H54 (cell line): ENCODE measurements around the gene SPAG6.

Experiments
- DNase-seq: peaks from one replicate; pipeline ENCODE4 v3.0.0; 2011; ENCODE audit warnings: low spot score, mixed read lengths; ENCODE audit not compliant: insufficient read length
- FAIRE-seq: peaks from 3 replicates; lab custom pipeline; 2011; peaks lifted over from hg19 to GRCh38; lab: Jason Lieb, UNC
- POLR2A ChIP-seq: IDR thresholded peaks from 2 replicates; pipeline ENCODE4 v1.6.1; 2011; ENCODE audit warnings: low read depth, mild to moderate bottlenecking, low read length

Gene SPAG6

GRCh38 chr10:22317771-22318565 is 27.3 kb upstream of the SPAG6 start:
- FAIRE-seq: no peak
- no peak for DNase-seq
- TF ChIP-seq POLR2A: no peak

DNA sequence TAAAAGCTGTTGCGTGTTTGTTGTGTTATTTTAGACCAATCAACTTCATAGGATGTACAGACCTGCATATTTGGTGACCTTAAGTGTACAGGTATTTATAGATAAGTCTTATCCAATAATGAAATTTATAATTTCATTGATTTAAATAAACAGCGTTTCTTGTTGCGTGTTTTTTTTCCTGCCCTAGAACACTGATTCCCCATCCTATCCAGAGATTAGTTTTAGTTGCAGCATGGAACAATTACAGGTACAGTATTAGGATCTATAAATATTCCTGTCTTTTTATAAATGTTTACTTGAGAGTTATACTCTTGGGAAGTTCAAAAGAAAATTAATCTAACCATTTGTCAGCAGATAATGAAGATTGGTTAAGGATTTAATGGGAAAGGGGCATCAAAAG is 26.5 kb upstream of the SPAG6 start:
- FAIRE-seq (no peak), DNase-seq (no peak)
- no peak for TF ChIP-seq POLR2A

GRCh38 chr10:22319547-22319979 is 25.7 kb upstream of the SPAG6 start:
- TF ChIP-seq POLR2A: no peak
- no peak for DNase-seq
- peak; percentile 45 for FAIRE-seq

DNA sequence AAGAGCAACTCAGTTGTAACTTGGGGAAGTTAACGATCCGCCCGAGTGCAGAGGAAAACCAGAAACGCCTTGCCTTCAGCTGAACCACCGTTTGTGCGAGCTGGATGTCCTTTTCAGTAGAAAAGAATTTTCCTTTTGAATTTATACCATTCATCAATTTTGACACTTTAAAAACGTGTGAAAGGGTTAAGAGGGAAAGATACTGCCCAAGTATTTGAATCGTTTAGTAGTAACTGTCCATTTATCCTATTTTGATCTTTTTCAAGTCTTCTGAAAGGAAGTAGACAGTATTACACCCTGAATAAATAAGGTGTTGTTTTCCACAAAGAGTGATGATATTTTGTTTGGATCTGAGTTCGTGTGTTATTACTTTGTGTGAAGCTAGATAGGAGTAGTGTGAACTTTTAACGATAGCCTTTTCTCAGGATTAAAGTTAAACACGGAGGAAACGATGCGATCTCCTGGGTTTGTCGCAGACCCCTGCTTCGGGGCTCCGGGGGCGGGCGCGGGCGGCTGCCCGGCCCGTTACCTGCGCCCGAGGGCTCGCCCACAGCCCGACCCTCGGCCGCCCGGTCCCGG is 25.2 kb upstream of the SPAG6 start:
- DNase-seq (no peak), FAIRE-seq (peak; percentile 15)
- TF ChIP-seq POLR2A: no peak

DNA sequence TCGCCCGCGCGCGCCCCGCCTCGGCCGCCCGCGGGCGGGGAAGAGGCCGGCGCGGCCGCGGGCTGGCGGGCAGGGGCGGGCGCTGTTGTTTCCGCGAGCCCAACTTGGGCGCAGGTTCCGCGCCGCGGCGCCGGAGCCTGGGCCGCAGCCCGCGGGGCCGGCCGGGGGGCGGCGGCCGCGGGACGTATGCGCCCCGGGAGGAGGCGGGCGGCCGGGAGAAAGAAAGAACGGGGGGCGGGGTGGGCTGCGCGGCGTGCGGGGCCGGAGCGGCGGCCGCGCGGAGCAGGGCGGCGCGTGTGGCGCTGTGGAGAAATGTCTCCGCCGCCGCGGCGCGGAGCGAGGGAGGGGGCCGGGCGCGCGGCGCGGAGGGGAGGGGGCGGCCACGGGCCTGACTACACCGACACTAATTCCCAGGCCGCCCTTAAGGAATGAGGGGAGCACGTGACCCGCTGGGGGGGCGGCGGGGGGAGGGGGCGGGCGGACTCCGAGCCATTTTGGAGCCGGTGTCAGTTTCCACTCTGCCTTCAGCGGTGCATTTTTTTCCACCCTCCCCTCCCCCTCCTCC is 24.6 kb upstream of the SPAG6 start, which contains the start of gene BMI1:
Gene BMI1, plus strand, starts transcription at position 509 of the 565 bp plus-strand sequence. CDS start 5,351 bp downstream, outside the sequence.
- FAIRE-seq (no peak), DNase-seq (peak; percentile 90)
- peak; percentile 45 for TF ChIP-seq POLR2A

GRCh38 chr10:22321156-22321923 is 24.0 kb upstream of the SPAG6 start:
- FAIRE-seq: no peak
- peak; percentile 63 for TF ChIP-seq POLR2A
- peak; percentile 68 for DNase-seq

GRCh38 chr10:22321924-22322640 is 23.2 kb upstream of the SPAG6 start:
- no peak for TF ChIP-seq POLR2A
- DNase-seq (no peak), FAIRE-seq (no peak)

DNA sequence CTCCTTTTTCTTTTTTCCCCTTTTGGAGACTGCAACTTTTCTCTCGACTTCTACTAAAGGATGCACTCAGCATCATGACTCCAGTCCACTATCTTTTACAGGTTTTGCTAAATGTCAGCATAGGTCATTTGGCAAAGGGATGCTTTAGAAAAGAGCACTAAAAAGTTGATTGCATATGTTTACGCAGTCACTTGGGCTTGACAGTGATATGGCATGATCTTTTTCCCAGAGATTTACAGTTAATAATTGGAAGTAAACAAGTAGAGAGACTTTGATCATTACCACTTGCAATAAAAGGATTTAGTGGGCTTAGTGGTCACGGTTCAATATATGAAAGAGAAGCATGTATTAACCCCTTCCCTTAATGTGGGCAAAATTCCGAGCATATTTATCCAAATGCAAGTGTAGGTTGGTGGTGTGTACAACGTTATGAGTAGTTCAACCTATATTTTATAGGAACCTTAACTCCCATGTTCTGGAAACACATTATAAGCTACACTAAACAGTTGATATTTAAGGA is 22.6 kb upstream of the SPAG6 start:
- TF ChIP-seq POLR2A: no peak
- FAIRE-seq (peak; percentile 30), DNase-seq (no peak)

DNA sequence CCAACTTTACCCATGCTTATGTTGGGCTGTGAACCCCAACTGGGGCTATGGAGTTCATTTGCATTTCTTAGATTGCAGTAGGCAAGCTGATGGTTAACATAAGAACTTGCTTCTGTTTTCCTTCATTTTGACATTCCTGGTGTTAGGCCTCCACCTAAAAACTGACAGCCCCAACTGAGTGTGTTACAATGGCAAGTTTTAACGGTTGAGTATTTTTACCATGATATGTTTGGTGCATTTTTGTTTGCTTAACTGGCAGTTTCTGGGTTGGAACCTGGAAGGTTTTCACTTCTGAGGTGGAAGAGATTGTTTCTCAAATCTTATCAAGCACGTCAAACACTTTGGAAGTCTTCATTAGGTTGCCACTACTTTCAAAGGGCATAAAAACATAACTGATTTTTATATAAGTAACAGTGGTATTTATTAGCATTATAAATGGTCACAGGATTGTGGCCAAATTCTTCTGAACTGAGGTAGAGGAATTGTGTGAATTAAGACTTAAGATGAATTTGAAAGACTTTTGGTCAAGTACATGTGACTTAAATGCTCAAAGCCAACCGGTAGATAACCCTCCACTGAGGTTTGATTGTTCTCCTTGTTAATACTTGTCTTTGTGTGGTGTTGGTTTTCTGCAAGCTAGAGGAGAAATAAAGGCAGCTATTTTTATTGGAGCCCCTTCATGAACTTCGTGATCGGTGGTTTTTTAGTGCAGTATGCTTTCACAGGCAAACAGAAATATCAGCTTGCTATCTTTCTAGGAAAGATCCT is 21.6 kb upstream of the SPAG6 start:
- DNase-seq: no peak
- TF ChIP-seq POLR2A: no peak
- no peak for FAIRE-seq

GRCh38 chr10:22324413-22324812 is 20.9 kb upstream of the SPAG6 start:
- TF ChIP-seq POLR2A: no peak
- FAIRE-seq (no peak), DNase-seq (no peak)

DNA sequence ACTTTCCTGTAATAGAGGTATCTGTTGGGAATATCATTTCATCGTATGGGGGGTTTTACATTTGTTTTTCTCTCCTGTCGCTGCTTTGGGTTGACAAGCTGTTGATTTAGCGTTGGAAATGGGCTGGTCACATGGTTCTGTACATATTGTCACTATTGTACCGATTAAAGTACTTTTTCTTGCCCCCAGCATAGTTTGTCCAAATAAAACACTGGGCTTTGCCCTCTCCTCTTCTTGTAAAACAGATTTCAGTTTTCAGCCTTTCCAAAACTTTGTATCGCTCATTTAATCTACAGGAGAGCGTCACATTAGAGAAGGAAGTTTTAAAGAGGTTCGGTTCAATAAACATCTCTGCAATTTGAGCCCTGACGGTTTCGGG is 20.4 kb upstream of the SPAG6 start:
- peak; percentile 61 for FAIRE-seq
- TF ChIP-seq POLR2A: no peak
- DNase-seq: no peak
